GM12875 (cell line): ENCODE results near the gene C2CD4A.

Experiments used
- H3K4me3 ChIP-seq: one replicate; pipeline ENCODE4 v1.5.1; 2011; ENCODE audit warnings: low read depth, low read length, control low read depth
- CTCF ChIP-seq: IDR thresholded peaks from 2 replicates; pipeline ENCODE4 v1.5.1; 2011; ENCODE audit warnings: low read depth, mild to moderate bottlenecking, control low read depth, inconsistent platforms, low read length, moderate library complexity, borderline replicate concordance; ENCODE audit not compliant: insufficient read depth

Gene C2CD4A

GRCh38 chr15:62069551-62069950 lies 2.8 kb downstream of the C2CD4A start:
- no peak for TF ChIP-seq CTCF
- H3K4me3 ChIP-seq: no peak overlapping the region

- peak; percentile 27; the same call in 1 of the 2 replicates for TF ChIP-seq CTCF
- no peak overlapping the region for H3K4me3 ChIP-seq
These were observed 5.0 kb downstream of the C2CD4A start for GRCh38 chr15:62071711-62072308.

GRCh38 chr15:62075595-62076277 lies 9.0 kb downstream of the C2CD4A start:
- no peak for TF ChIP-seq CTCF
- no peak overlapping the region for H3K4me3 ChIP-seq

GRCh38 chr15:62079594-62079993 lies 12.8 kb downstream of the C2CD4A start:
- no peak overlapping the region for H3K4me3 ChIP-seq
- no peak for TF ChIP-seq CTCF

- no peak for TF ChIP-seq CTCF
- H3K4me3 ChIP-seq: no peak overlapping the region
These were observed 16.7 kb downstream of the C2CD4A start for GRCh38 chr15:62083194-62084154.

GRCh38 chr15:62085740-62086139 lies 19.0 kb downstream of the C2CD4A start:
- TF ChIP-seq CTCF: no peak
- H3K4me3 ChIP-seq: no peak overlapping the region
